ENCODE results near the gene NIPAL3.
A peak's percentile ranks its signal among the peaks of the same experiment; 100 is the strongest.
"Not testable (repeated sequence)": the region's sequence is repeated elsewhere in the genome, so short reads cannot be mapped to it uniquely, and the experiment has no call there.

NIPAL3 gene

GRCh38 chr1:24425441-24425840, 9.8 kb downstream of the NIPAL3 start:
- no peak for DNase-seq

- DNase-seq, result no peak
Measured at GRCh38 chr1:24425922-24426321, 10.3 kb downstream of the NIPAL3 start.

- DNase-seq, result no peak
Measured at GRCh38 chr1:24426744-24427544, 11.3 kb downstream of the NIPAL3 start.

- DNase-seq, result no peak
Measured at GRCh38 chr1:24427545-24427862, 11.9 kb downstream of the NIPAL3 start.

- DNase-seq, result no peak
Measured at GRCh38 chr1:24435782-24436365, 20.3 kb downstream of the NIPAL3 start.

- no peak for DNase-seq
Measured at GRCh38 chr1:24437631-24438396, 22.2 kb downstream of the NIPAL3 start.

GRCh38 chr1:24438423-24438901, 22.9 kb downstream of the NIPAL3 start:
- no peak for DNase-seq

GRCh38 chr1:24440436-24440835, 24.8 kb downstream of the NIPAL3 start:
- DNase-seq, result no peak

- no peak for DNase-seq
Measured at GRCh38 chr1:24441480-24441879, 25.9 kb downstream of the NIPAL3 start.

GRCh38 chr1:24441996-24442668, 26.5 kb downstream of the NIPAL3 start:
- DNase-seq, result no peak

GRCh38 chr1:24442764-24443163, 27.2 kb downstream of the NIPAL3 start:
- DNase-seq, result no peak

GRCh38 chr1:24443241-24443656, 27.6 kb downstream of the NIPAL3 start:
- DNase-seq, result no peak

GRCh38 chr1:24446446-24446845, 30.8 kb downstream of the NIPAL3 start:
- not testable (repeated sequence) for DNase-seq

- no peak for DNase-seq
Measured at GRCh38 chr1:24450316-24450715, 34.7 kb downstream of the NIPAL3 start.

- DNase-seq, result no peak
Measured at GRCh38 chr1:24450857-24451397, 35.3 kb downstream of the NIPAL3 start.

GRCh38 chr1:24451746-24452145, 36.1 kb downstream of the NIPAL3 start:
- no peak for DNase-seq

- no peak for DNase-seq
Measured at GRCh38 chr1:24452922-24453485, 37.4 kb downstream of the NIPAL3 start.

- DNase-seq, result peak in 1 of 2 donors; percentile 31
Measured at GRCh38 chr1:24454673-24455072, 39.1 kb downstream of the NIPAL3 start.

GRCh38 chr1:24455272-24455671, 39.7 kb downstream of the NIPAL3 start:
- DNase-seq, result no peak

GRCh38 chr1:24457866-24458265, 42.3 kb downstream of the NIPAL3 start:
- DNase-seq, result no peak

- no peak for DNase-seq
Measured at GRCh38 chr1:24459551-24460266, 44.1 kb downstream of the NIPAL3 start.

- DNase-seq, result not testable (repeated sequence)
Measured at GRCh38 chr1:24462128-24462527, 46.5 kb downstream of the NIPAL3 start.

Data from inflammatory macrophage treated with lipopolysaccharide for 1 hour (primary cell).